Large intestine (tissue), 3 donors: ENCODE data around the gene SF3B2. TPM values are rescaled to one million over a fixed set of nuclear protein-coding genes. Genes with fewer than 3 reads are reported as not detected.
A peak's percentile ranks its signal among the peaks of the same experiment; 100 is the strongest.

Experiments
- DNase-seq, 2 donors: peaks; one replicate each; pipeline versions ENCODE4 v3.0.0 to v3.0.0-alpha.2; 2013
- H3K27ac ChIP-seq: one replicate; pipeline ENCODE4 v1.5.1; 2013; ENCODE audit warnings: low read length
- H3K27me3 ChIP-seq: 2 replicates; pipeline ENCODE4 v1.6.1; 2013; ENCODE audit warnings: low read length; ENCODE audit not compliant: control insufficient read depth, insufficient read depth
- H3K36me3 ChIP-seq: 2 replicates; pipeline ENCODE4 v1.6.1; 2013; ENCODE audit warnings: low read length; ENCODE audit not compliant: control insufficient read depth, insufficient read depth
- H3K4me1 ChIP-seq: one replicate; pipeline ENCODE4 v1.6.1; 2013; ENCODE audit warnings: low read length; ENCODE audit not compliant: control insufficient read depth, insufficient read depth
- H3K4me3 ChIP-seq: one replicate; pipeline ENCODE4 v1.5.1; 2013; ENCODE audit warnings: low read length
- H3K9me3 ChIP-seq: one replicate; pipeline ENCODE4 v1.6.1; 2013; ENCODE audit warnings: mild to moderate bottlenecking, low read depth, low read length, moderate library complexity; ENCODE audit not compliant: control insufficient read depth
- WGBS: methylation state at CpG from one replicate; pipeline ENCODE4 v1.1.5; 2013; ENCODE audit warnings: low lambda C conversion rate; ENCODE audit not compliant: insufficient coverage; 5-methylcytosine and 5-hydroxymethylcytosine counted together
- polyA plus RNA-seq: library from polyadenylated mRNA; unstranded; fragments of 120-200 nt; gene quantifications from one replicate; pipeline ENCODE4 v1.2.1, GENCODE V29; 2013

The SF3B2 gene
- polyA plus RNA-seq, 1 donor: 146 TPM

- Histone ChIP-seq H3K9me3 (peaks cover 4% of the 10 kb centered on the region), H3K27ac (no peak overlapping the region), H3K4me3 (no peak overlapping the region), H3K36me3 (no peaks in the 10 kb centered on the region), H3K4me1 (peaks cover 21% of the 10 kb centered on the region), H3K27me3 (peaks cover 18% of the 10 kb centered on the region)
- DNase-seq: no peak
- no CpG with 5 or more reads among the region's 11 CpGs for whole genome bisulfite sequencing
Observed at GRCh38 chr11:66047541-66048365, 4.4 kb upstream of the SF3B2 start.

- H3K27ac ChIP-seq: no peak within 1 kb of the TSS
- no CpG with 5 or more reads among the region's 39 CpGs for WGBS
- H3K27me3 ChIP-seq: peaks cover 18% of the 10 kb centered on the region
- DNase-seq: no peak
- H3K9me3 ChIP-seq: no peaks in the 10 kb centered on the region
- peaks cover 5% of the 10 kb centered on the region for H3K36me3 ChIP-seq
- no peak within 1 kb of the TSS for H3K4me3 ChIP-seq
- H3K4me1 ChIP-seq: peaks cover 28% of the 10 kb centered on the region
Observed at GRCh38 chr11:66048547-66049323, 3.4 kb upstream of the SF3B2 start, which contains the start of gene GAL3ST3. TSS of gene GAL3ST3 (minus strand) at chr11:66049161. CDS start at chr11:66045415, 3,746 bp downstream.

GRCh38 chr11:66050581-66051231 lies 1.5 kb upstream of the SF3B2 start:
- no peaks in the 10 kb centered on the region for H3K9me3 ChIP-seq
- H3K36me3 ChIP-seq: peaks cover 18% of the 10 kb centered on the region
- DNase-seq: no peak
- no peak overlapping the region for H3K4me3 ChIP-seq
- peak overlapping the region; percentile 87 for H3K27ac ChIP-seq
- WGBS: no CpG with 5 or more reads among the region's 5 CpGs
- peaks cover 18% of the 10 kb centered on the region for H3K27me3 ChIP-seq
- peaks cover 27% of the 10 kb centered on the region for H3K4me1 ChIP-seq

GRCh38 chr11:66051371-66051765 lies 796 bp upstream of the SF3B2 start:
- WGBS: 40% methylated on average over 1 of the region's 12 CpGs

GRCh38 chr11:66052664-66052982 lies 459 bp downstream of the SF3B2 start:
- Histone ChIP-seq H3K4me3 (peak overlapping the region; percentile 88), H3K27me3 (peaks cover 16% of the 10 kb centered on the region), H3K36me3 (peaks cover 35% of the 10 kb centered on the region), H3K4me1 (peaks cover 16% of the 10 kb centered on the region), H3K9me3 (no peaks in the 10 kb centered on the region), H3K27ac (peak overlapping the region; percentile 82)
- no peak for DNase-seq
- no CpG with 5 or more reads among the region's 17 CpGs for WGBS

More at GRCh38 chr11:66051371-66051765, 796 bp upstream of the SF3B2 start:
- H3K9me3 ChIP-seq: no peaks in the 10 kb centered on the region
- peaks cover 23% of the 10 kb centered on the region for H3K36me3 ChIP-seq
- DNase-seq: no peak
- peaks cover 18% of the 10 kb centered on the region for H3K27me3 ChIP-seq
- H3K27ac ChIP-seq: peak overlapping the region; percentile 87
- peak overlapping the region; percentile 46 for H3K4me3 ChIP-seq
- peaks cover 20% of the 10 kb centered on the region for H3K4me1 ChIP-seq

- Histone ChIP-seq H3K4me1 (peaks cover 16% of the 10 kb centered on the region), H3K36me3 (peaks cover 57% of the 10 kb centered on the region)
- WGBS: no CpG with 5 or more reads among the region's 7 CpGs
Observed at GRCh38 chr11:66055021-66055420, 2.9 kb downstream of the SF3B2 start.

GRCh38 chr11:66056501-66056900 lies 4.3 kb downstream of the SF3B2 start:
- no CpG with 5 or more reads among the region's 7 CpGs for WGBS
- no peak for DNase-seq
- no peaks in the 10 kb centered on the region for H3K9me3 ChIP-seq
- no peak overlapping the region for H3K27ac ChIP-seq
- H3K4me3 ChIP-seq: no peak overlapping the region
- H3K27me3 ChIP-seq: no peaks in the 10 kb centered on the region
- H3K36me3 ChIP-seq: peaks cover 72% of the 10 kb centered on the region
- H3K4me1 ChIP-seq: peaks cover 7% of the 10 kb centered on the region

More at GRCh38 chr11:66055021-66055420, 2.9 kb downstream of the SF3B2 start:
- Histone ChIP-seq H3K4me3 (no peak overlapping the region), H3K9me3 (no peaks in the 10 kb centered on the region), H3K27ac (no peak overlapping the region), H3K27me3 (no peaks in the 10 kb centered on the region)
- no peak for DNase-seq

- DNase-seq: no peak
- Histone ChIP-seq H3K27ac (no peak overlapping the region), H3K27me3 (no peaks in the 10 kb centered on the region), H3K4me1 (no peaks in the 10 kb centered on the region), H3K4me3 (no peak overlapping the region), H3K36me3 (peaks cover 89% of the 10 kb centered on the region), H3K9me3 (no peaks in the 10 kb centered on the region)
- no CpG with 5 or more reads among the region's 8 CpGs for WGBS
Observed at GRCh38 chr11:66059966-66060680, 8.0 kb downstream of the SF3B2 start.

- no peak for DNase-seq
- H3K4me3 ChIP-seq: no peak overlapping the region
- H3K4me1 ChIP-seq: no peaks in the 10 kb centered on the region
- no peak overlapping the region for H3K27ac ChIP-seq
- WGBS: no CpG with 5 or more reads among the region's 6 CpGs
- peaks cover 87% of the 10 kb centered on the region for H3K36me3 ChIP-seq
- H3K9me3 ChIP-seq: no peaks in the 10 kb centered on the region
- no peaks in the 10 kb centered on the region for H3K27me3 ChIP-seq
Observed at GRCh38 chr11:66061268-66061667, 9.1 kb downstream of the SF3B2 start.

GRCh38 chr11:66062408-66062807 lies 10.2 kb downstream of the SF3B2 start:
- 100% methylated on average over 2 of the region's 2 CpGs for WGBS
- H3K36me3 ChIP-seq: peaks cover 87% of the 10 kb centered on the region
- H3K9me3 ChIP-seq: no peaks in the 10 kb centered on the region
- no peaks in the 10 kb centered on the region for H3K27me3 ChIP-seq
- no peak for DNase-seq
- H3K4me1 ChIP-seq: no peaks in the 10 kb centered on the region
- no peak overlapping the region for H3K27ac ChIP-seq
- no peak overlapping the region for H3K4me3 ChIP-seq
